Mucosa of descending colon (tissue), 3 donors: ENCODE results near the gene CEBPB. TPM values are rescaled to one million over a fixed set of nuclear protein-coding genes. Genes with fewer than 3 reads are reported as not detected.
"Not testable (repeated sequence)": the region's sequence is repeated elsewhere in the genome, so short reads cannot be mapped to it uniquely, and the experiment has no call there.

ENCODE experiments used
- ATAC-seq: fragments of 200-7000 bp; cut with Tn5 transposase; one replicate; pipeline ENCODE4 v1.9.1; 2020; ENCODE audit warnings: mild to moderate bottlenecking, moderate library complexity
- DNase-seq, 3 donors: peaks; one replicate each; pipeline ENCODE4 v3.0.0-alpha.2; 2020
- H3K36me3 ChIP-seq: fragments of 200-600 bp; one replicate; pipeline ENCODE4 v1.8.0; 2021; ENCODE audit warnings: low read depth, mild to moderate bottlenecking
- H3K4me1 ChIP-seq: fragments of 200-600 bp; one replicate; pipeline ENCODE4 v1.8.0; 2021; ENCODE audit warnings: low read depth, mild to moderate bottlenecking
- H3K4me3 ChIP-seq: fragments of 200-600 bp; one replicate; pipeline ENCODE4 v1.8.0; 2021; ENCODE audit warnings: mild to moderate bottlenecking
- H3K9me3 ChIP-seq: fragments of 200-600 bp; one replicate; pipeline ENCODE4 v1.8.0; 2021; ENCODE audit warnings: mild to moderate bottlenecking
- CTCF ChIP-seq: fragments of 200-600 bp; IDR thresholded peaks from one replicate; pipeline ENCODE4 v1.8.0; 2022; ENCODE audit warnings: antibody characterized with exemption, mild to moderate bottlenecking
- intact Hi-C, 2 donors: fragments of 100-400 bp; cut with DNase I in 1 of 2; cut with micrococcal nuclease in 1 of 2; formaldehyde crosslinking; loops; one replicate each; pipeline versions ENCODE4 v1.11.0 to v1.11.1; 2022; cut with DNase I, micrococcal nuclease
- total RNA-seq, 3 donors: library from RNA; stranded (reverse); fragmentation: NEBNext Ultra II Directional in 2 of 3; extraction: Animal tissue kit (Norgen Biotek cat#: 25700) in 2 of 3; gene quantifications; one replicate each; pipeline versions ENCODE4 v1.2.1 to v1.2.4, GENCODE V29; 2021 to 2023
- donor health status: DM: no; HTN: no; CAD: no; lungs with moderate emphysema.
- donor health status: DM: no; HTN: no; CAD: no.
- donor health status: DM: no; HTN: yes; CAD: no.

Gene CEBPB
- total RNA-seq, 3 donors from 2014 or later, result 20.2 to 86.7 (median 41.3) TPM

DNA sequence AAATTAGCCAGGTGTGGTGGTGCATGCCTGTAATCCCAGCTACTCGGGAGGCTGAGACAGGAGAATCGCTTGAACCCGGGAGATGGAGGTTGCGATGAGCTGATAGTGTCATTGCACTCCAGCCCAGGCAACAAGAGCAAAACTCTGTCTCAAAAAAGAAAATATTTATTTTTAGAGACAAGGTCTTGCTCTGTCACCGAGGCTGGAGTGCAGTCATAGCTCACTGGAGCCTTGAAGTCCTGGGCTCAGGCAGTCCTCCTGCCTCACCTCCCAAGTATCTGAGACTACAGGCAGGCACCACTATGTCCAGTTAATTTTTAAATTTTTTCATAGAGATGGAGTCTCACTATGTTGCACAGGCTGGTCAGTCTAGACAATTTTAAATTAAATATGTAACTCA is 16.2 kb upstream of the CEBPB start:
- TF ChIP-seq CTCF, result no peak
- ATAC-seq, result no peak
- H3K9me3 ChIP-seq, result no peaks in the 10 kb centered on the region
- H3K36me3 ChIP-seq, result no peaks in the 10 kb centered on the region
- peaks cover 7% of the 10 kb centered on the region for H3K4me1 ChIP-seq
- intact Hi-C loops, result no loop called here
- DNase-seq, result no peak
- no peak overlapping the region for H3K4me3 ChIP-seq

DNA sequence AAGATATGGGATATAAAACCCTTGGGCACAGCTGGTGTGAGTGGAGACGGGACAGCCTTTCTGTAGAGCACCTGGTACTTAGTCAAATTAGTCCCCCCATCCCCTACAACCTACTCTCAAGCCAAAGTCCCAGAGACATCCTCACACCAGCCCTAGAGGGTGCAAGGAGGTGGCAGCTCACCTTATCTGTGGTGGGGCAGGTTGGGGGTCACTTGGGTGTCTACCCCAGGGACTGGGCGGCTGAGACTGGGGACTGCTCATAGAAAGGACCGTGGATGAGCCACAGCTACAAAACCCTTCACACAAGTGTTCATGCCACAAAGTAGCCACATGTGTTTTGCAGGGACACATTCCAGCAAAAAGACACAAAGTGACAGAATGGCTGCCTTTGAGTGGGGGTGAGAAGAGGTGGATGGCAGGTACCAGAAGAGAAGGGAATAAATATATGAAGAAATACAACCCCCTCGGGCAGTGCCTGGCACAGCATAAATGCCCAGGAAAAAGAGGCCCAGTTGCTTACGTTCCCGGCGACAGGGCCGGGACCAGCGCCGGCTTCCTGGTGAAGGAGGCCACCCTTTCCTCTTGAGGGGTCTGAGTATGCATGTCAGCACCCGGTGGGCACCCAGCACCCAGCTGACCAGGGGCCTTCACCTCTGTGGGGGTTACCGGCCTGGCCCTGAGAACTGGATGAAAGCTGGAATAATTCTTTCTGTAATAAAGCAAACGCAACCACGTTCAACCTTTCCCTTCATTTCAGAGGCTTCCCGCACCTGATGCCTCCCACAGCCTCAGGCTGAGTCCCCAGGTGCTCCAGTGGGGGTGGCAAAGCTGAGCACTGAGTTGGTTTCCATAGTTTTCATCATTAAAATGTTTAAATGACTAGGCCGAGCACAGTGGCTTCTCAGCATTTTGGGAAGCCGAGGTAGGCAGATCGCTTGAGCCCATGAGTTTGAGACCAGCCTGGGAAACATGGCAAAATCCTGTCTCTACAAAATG is 14.4 kb upstream of the CEBPB start:
- DNase-seq, result no peak
- intact Hi-C loops, result loop anchor here in 1 of 2 donors (5.0 kb wide), 1 partner anchor 199 kb away; no protein-coding TSS in a partner anchor
- TF ChIP-seq CTCF, result no peak
- Histone ChIP-seq H3K4me1 (peaks cover 7% of the 10 kb centered on the region), H3K4me3 (no peak overlapping the region), H3K36me3 (no peaks in the 10 kb centered on the region), H3K9me3 (no peaks in the 10 kb centered on the region)
- no peak for ATAC-seq

GRCh38 chr20:50178672-50179071 is 12.0 kb upstream of the CEBPB start:
- H3K9me3 ChIP-seq, H3K4me1 ChIP-seq, H3K36me3 ChIP-seq, H3K4me3 ChIP-seq, DNase-seq: not testable (repeated sequence)
- peak; percentile 60 for ATAC-seq
- intact Hi-C loops, result loop anchor here in 1 of 2 donors (5.0 kb wide), 1 partner anchor 201 kb away; no protein-coding TSS in a partner anchor

DNA sequence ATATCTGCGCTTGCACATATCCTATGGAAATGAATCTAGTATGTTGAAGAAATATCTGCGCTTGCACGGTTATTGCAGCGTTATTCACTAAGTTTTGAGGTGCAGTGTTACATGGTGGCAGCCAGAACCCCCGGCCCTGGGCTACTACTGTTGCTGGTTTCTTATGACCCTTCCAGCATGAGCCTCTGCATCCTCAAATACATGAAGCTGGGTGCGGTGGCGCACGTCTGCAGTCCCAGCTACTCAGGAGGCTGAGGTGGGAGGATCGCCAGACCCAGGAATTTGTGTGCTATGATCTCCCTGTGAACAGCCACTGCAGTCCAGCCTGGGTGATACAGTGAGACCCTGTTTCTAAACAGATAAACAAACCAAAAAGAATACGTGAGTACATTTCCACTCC is 9.3 kb upstream of the CEBPB start:
- intact Hi-C loops, result loop anchor here in 1 of 2 donors (5.0 kb wide), 1 partner anchor 396 kb away; no protein-coding TSS in a partner anchor
- Histone ChIP-seq H3K36me3 (no peaks in the 10 kb centered on the region), H3K4me3 (no peak overlapping the region), H3K4me1 (no peaks in the 10 kb centered on the region), H3K9me3 (no peaks in the 10 kb centered on the region)
- DNase-seq (peak in 1 of 3 donors; percentile 18), ATAC-seq (no peak)
- no peak for TF ChIP-seq CTCF

- DNase-seq, result no peak
- intact Hi-C loops, result loop anchor here in 1 of 2 donors (5.0 kb wide), 1 partner anchor 395 kb away; no protein-coding TSS in a partner anchor
- ATAC-seq, result no peak
- no peaks in the 10 kb centered on the region for H3K9me3 ChIP-seq
- no peak for TF ChIP-seq CTCF
- H3K4me1 ChIP-seq, result no peaks in the 10 kb centered on the region
- no peak overlapping the region for H3K4me3 ChIP-seq
- H3K36me3 ChIP-seq, result no peaks in the 10 kb centered on the region
Measured at GRCh38 chr20:50182346-50182745, 8.3 kb upstream of the CEBPB start.

DNA sequence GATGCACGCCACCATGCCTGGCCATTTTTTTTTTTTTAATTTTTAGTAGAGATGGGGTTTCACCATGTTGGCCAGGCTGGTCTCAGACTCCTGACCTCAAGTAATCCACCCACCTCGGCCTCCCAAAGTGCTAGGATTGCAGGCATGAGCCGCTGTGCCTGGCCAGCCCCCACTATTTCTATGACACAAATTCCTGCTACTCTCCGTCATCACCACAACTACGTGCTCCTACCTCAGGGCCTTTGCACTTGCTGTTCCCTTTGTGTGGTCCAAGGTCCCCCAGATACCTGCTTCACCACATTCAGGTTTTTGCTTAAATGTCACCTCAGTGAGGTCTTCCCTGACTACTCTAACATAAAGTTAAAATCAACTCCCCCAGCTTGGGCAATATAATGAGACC is 5.2 kb upstream of the CEBPB start:
- no peaks in the 10 kb centered on the region for H3K9me3 ChIP-seq
- intact Hi-C loops, result loop anchor here (5.0 kb wide), 2 partner anchors 282 to 392 kb away; no protein-coding TSS in a partner anchor
- DNase-seq, result peak in 1 of 3 donors; percentile 18
- H3K4me1 ChIP-seq, result no peaks in the 10 kb centered on the region
- H3K4me3 ChIP-seq, result no peak overlapping the region
- H3K36me3 ChIP-seq, result no peaks in the 10 kb centered on the region
- no peak for TF ChIP-seq CTCF
- no peak for ATAC-seq
